ENCODE results near the gene KMT5C.

The KMT5C gene

GRCh38 chr19:55386493-55386971 lies 46.9 kb downstream of the KMT5C start:
- DNase-seq: no peak

GRCh38 chr19:55387736-55388497 lies 48.2 kb downstream of the KMT5C start:
- no peak for DNase-seq

- DNase-seq: no peak
Measured at GRCh38 chr19:55389386-55390317, 50.0 kb downstream of the KMT5C start.

GRCh38 chr19:55390461-55390880 lies 50.8 kb downstream of the KMT5C start:
- DNase-seq: no peak

GRCh38 chr19:55391191-55391670 lies 51.6 kb downstream of the KMT5C start:
- no peak for DNase-seq

- DNase-seq: no peak
Measured at GRCh38 chr19:55391702-55392615, 52.3 kb downstream of the KMT5C start.

GRCh38 chr19:55392820-55393761 lies 53.4 kb downstream of the KMT5C start:
- DNase-seq: no peak
